ENCODE data around the gene FGF2.
"Not testable (repeated sequence)": the region's sequence is repeated elsewhere in the genome, so short reads cannot be mapped to it uniquely, and the experiment has no call there.

Gene FGF2

GRCh38 chr4:122833999-122834398 is 7.4 kb downstream of the FGF2 start:
- H3K4me3 ChIP-seq (ENCODE audit: low read depth, low read length) = no peak overlapping the region
- no peak for TF ChIP-seq CTCF (IDR thresholded peaks at IDR 0.05; ENCODE audit: borderline replicate concordance, insufficient read depth, low read depth, low read length)

- no peak overlapping the region for H3K4me3 ChIP-seq (ENCODE audit: low read depth, low read length)
- no peak for TF ChIP-seq CTCF (IDR thresholded peaks at IDR 0.05; ENCODE audit: borderline replicate concordance, insufficient read depth, low read depth, low read length)
Measured at GRCh38 chr4:122836941-122837340, 10.3 kb downstream of the FGF2 start.

- H3K4me3 ChIP-seq (ENCODE audit: low read depth, low read length) = no peak overlapping the region
- no peak for TF ChIP-seq CTCF (IDR thresholded peaks at IDR 0.05; ENCODE audit: borderline replicate concordance, insufficient read depth, low read depth, low read length)
Measured at GRCh38 chr4:122838034-122838433, 11.4 kb downstream of the FGF2 start.

GRCh38 chr4:122842392-122842791 is 15.8 kb downstream of the FGF2 start:
- H3K4me3 ChIP-seq (ENCODE audit: low read depth, low read length) = no peak overlapping the region
- no peak for TF ChIP-seq CTCF (IDR thresholded peaks at IDR 0.05; ENCODE audit: borderline replicate concordance, insufficient read depth, low read depth, low read length)

- TF ChIP-seq CTCF (IDR thresholded peaks at IDR 0.05; ENCODE audit: borderline replicate concordance, insufficient read depth, low read depth, low read length) = no peak
- H3K4me3 ChIP-seq (ENCODE audit: low read depth, low read length) = no peak overlapping the region
Measured at GRCh38 chr4:122842984-122843531, 16.4 kb downstream of the FGF2 start.

GRCh38 chr4:122844391-122844790 is 17.8 kb downstream of the FGF2 start:
- not testable (repeated sequence) for H3K4me3 ChIP-seq (ENCODE audit: low read depth, low read length)

- no peak for TF ChIP-seq CTCF (IDR thresholded peaks at IDR 0.05; ENCODE audit: borderline replicate concordance, insufficient read depth, low read depth, low read length)
Measured at GRCh38 chr4:122845066-122845465, 18.4 kb downstream of the FGF2 start.

GRCh38 chr4:122845760-122846159 is 19.1 kb downstream of the FGF2 start:
- TF ChIP-seq CTCF (IDR thresholded peaks at IDR 0.05; ENCODE audit: borderline replicate concordance, insufficient read depth, low read depth, low read length) = no peak
- H3K4me3 ChIP-seq (ENCODE audit: low read depth, low read length) = no peak overlapping the region

More at GRCh38 chr4:122845066-122845465, 18.4 kb downstream of the FGF2 start:
- no peak overlapping the region for H3K4me3 ChIP-seq (ENCODE audit: low read depth, low read length)
